GM19240 (cell line): Measurements from ENCODE around the gene CCDC102A.

Experiments
- DNase-seq: peaks from one replicate; pipeline ENCODE4 v3.0.0; 2011; ENCODE audit warnings: low spot score; ENCODE audit not compliant: insufficient read length

Gene CCDC102A

GRCh38 chr16:57519796-57520360 lies 16.5 kb downstream of the CCDC102A start:
- DNase-seq = peak; percentile 95

GRCh38 chr16:57518922-57519321 lies 17.4 kb downstream of the CCDC102A start:
- no peak for DNase-seq

DNA sequence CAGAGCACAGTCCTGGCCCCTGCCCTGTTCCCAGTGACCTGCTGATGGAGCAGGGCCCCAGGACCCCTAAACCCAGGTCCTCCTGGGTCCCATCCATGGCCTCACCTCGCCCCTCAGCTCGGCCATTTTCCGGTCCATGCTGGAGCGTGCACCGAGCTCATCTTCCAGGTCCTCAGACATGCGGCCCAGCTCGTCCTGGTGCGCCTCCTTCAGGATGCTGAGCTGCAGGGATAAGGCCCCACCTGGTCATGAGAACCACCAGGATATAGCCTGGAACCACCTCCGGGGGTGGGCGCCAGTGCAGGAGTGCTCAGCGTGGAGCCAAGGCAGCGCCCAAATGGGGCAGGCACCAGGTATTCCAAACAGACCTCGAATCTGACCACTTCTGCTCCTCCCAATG lies 17.9 kb downstream of the CCDC102A start:
- no peak for DNase-seq

GRCh38 chr16:57517397-57518367 lies 18.7 kb downstream of the CCDC102A start:
- no peak for DNase-seq

DNA sequence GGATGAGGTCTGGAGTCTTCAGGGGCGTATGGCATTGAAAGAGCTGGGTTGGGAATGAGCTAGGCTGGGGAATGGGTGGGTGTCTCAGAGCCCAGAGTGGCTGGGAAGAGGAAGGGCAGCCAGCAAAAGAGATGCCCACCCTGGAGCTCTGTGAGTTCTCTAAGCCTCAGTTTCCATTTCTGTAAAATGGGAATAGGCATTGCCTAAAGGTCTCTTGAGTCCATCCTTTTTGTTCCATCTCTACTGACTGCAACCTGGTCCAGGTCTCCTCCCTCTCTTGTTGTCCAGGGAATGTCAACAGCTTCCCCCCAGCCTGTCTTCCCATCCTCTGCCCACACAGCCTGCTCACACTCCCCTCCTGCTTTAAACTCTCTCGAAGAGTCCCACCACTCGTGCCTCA lies 19.6 kb downstream of the CCDC102A start:
- no peak for DNase-seq

- DNase-seq = no peak
Observed at GRCh38 chr16:57516176-57516725, 20.1 kb downstream of the CCDC102A start.

GRCh38 chr16:57514791-57515600 lies 21.4 kb downstream of the CCDC102A start:
- no peak for DNase-seq

- no peak for DNase-seq
Observed at GRCh38 chr16:57514371-57514770, 22.0 kb downstream of the CCDC102A start.

GRCh38 chr16:57513371-57514102 lies 22.8 kb downstream of the CCDC102A start:
- no peak for DNase-seq

DNA sequence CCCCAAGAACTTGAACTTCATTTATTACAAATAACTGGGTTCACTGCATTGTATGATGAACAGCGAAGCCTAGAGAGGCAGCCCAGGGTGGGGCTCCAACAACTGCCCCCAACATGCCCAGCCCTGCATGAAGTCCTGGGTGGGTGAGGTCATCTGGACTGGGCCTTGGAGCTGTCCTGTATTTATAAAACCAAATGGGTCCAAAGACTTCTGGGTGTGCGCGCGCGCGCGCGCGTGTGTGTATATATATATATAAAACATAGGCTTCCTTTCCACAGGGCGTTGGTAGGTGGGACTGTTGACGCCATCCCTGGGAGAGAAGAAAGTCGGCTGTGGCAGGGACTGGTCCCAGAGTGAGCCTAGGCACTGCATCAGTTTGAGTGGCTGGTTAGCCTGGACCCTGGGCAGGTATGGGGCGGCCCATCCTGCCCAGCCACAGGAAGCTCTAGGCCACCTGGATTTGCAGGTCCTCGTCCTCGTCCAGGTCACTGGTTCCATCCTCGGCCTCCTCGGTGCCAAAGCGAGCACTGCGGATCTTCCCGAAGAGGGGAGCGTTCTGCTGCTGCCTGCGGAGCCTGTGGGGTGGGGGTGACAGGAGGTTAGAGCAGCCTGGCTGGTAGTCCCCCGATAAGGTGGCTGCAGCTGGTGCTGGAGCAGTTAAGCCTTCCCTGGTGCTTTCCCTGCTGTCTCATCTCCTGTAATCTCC lies 23.9 kb downstream of the CCDC102A start:
- DNase-seq = no peak

DNA sequence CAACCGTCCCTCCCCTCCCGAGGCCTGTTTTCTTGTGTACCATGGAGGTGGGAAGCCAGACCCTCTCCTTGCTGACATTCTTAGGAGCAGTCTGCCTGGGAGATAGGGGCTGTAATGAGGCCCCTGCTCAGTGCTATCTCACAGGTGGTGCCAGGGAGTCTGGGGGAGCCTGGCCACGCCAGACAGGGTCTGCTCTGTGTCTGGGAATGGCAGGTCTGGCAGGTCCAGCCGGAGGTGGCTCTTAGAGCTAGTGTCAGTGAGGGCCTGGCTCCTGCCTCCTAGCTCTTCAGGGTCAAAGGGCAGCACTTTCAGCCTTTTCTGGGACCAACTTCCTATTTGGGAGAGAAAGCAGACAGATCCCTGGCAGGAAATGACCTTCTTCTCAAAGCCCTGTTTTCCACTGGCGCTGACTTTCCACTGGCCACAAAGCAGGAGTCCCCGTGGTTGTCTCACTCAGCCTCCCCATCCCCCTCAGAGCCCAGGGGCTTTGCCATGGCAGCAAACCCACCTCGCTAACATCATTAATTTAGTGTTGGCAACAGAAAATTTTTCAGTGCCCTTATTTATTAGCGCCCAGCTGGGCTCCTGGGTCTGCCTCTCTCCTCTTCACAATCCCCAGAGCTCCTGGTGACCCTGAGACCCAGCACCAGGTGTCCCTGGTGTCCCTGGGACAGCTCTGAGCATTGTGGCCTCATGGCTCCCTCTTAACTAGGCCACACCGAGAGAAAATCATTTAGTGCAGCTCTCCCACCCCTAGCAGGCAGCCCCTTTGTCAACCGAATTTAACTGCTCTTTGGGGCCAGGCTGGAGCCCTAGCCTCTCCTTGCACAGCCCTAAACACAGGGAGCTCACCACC lies 26.1 kb downstream of the CCDC102A start:
- no peak for DNase-seq

GRCh38 chr16:57509231-57509923 lies 27.0 kb downstream of the CCDC102A start:
- no peak for DNase-seq

DNA sequence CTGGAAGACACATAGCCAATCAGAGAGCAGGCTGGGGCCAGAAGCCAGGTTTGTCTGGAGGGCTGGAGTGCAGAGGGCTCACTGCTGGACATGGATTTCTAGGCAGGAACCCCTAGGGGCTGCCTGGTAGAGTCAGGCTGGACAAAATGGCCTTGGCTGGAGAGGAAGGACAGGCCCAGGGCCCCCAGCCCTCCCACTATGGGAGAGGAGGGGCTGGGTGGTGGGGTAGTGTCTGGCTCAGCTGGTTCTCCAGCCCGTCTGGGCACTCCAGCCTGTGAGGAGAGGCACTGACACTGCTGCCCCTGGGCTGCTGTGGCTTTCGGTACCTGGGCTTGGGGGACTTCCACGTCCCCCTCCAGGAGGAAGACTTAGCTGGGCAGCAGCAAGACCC lies 28.3 kb downstream of the CCDC102A start:
- no peak for DNase-seq

DNA sequence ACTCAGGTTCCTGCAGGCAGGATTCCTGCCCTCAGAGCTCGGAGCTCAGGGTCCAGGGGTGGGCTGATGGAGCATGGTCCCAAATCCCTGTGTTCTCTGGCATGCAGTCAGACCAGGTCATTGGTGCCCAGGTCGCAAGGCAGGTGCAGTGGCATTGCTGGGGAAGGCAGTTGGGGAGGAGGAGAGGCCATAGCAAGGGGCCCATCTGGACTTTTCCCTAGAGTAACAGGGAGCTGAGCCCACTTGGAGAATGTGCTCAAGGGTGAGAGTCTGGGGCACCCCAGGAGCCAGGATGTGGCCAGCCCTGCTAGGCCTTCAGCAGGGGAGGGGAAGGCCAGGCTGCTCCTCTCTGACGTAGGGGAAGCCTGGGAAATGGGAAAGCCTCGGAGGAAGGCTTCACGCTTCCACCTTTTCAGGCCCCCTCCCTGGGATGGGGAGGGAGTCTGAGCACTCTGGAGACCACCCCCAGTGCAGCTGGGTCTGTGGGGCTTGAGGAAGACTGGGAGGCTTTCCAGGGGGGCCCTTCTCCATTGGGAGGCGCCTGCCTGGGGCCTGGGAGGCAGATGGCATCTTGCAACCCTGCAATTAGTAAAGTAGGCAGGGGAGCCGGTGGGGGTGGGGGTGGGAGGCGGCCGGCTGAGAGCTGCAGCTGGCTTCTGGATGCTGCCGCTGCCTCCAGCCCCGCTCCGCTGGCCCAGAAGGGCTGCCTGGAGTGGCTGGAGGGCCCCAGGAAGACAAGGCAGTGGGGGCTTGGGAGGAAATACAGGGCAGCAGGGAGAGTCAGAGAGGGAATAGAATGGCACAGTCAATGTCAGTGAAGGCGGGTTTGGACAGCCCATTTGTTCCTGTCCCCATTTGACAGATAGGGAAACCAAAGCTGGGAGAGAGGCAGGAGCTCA lies 29.0 kb downstream of the CCDC102A start:
- no peak for DNase-seq

GRCh38 chr16:57505169-57505568 lies 31.2 kb downstream of the CCDC102A start:
- no peak for DNase-seq

DNA sequence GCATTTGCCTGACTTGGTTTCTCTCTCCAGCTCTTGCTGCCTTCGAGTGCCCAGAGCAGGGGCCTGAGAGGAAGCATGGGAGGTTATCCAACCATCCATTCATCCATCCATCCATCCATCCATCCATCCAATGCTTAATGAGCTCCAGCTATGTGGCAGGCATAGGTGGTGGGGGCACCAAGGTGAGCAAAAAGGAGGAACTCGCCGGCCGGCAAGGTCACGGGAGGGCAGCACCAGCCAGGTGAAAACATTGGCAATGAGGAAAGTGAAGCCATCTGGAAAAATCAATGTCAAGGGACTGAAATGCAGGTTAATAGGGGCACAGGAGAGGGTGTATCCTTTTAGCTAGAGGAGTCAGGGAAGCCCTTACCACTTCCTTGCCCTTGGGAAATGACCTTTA lies 31.9 kb downstream of the CCDC102A start:
- DNase-seq = no peak

DNA sequence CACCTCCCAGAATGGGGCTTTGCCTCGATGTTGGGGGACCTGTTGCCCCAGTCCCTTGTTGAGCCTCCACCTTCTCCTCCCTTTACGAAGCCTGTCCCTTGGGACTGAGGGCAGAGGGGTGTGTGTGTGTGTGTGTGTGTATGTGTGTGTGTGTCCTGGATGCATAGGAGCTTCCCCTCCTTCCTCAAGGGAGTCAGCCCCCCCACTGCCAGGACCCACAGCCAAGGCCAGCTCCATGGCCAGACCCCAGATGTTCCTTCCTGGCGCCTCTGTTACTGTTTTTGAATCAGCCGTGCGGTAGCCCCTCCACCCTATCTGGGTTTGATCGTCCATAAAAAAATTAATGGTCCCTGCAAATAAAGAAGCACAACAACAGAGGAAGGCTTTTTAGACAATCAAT lies 32.4 kb downstream of the CCDC102A start:
- DNase-seq = no peak

DNA sequence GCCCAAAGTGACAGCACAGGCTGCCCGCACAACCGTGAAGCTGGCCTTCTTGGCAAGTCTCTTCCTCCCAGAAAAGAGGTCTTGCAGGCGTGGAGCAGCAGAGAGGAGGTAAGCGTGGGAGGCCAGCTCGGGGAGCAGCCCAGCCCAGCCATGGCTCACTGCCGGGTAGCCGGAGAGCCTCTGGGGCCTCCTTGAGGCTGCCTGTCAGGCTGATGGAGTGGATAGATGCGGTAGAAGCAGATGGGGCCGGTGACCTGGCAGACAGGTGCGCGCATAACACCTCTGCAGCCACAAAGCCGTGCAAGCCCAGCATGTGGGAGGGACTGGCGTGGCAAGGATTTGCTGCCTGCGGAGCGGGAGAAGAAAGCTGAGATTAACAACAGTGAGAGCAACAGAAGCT lies 33.0 kb downstream of the CCDC102A start:
- no peak for DNase-seq
